ENCODE measurements around the gene DIDO1.

DIDO1 gene

DNA sequence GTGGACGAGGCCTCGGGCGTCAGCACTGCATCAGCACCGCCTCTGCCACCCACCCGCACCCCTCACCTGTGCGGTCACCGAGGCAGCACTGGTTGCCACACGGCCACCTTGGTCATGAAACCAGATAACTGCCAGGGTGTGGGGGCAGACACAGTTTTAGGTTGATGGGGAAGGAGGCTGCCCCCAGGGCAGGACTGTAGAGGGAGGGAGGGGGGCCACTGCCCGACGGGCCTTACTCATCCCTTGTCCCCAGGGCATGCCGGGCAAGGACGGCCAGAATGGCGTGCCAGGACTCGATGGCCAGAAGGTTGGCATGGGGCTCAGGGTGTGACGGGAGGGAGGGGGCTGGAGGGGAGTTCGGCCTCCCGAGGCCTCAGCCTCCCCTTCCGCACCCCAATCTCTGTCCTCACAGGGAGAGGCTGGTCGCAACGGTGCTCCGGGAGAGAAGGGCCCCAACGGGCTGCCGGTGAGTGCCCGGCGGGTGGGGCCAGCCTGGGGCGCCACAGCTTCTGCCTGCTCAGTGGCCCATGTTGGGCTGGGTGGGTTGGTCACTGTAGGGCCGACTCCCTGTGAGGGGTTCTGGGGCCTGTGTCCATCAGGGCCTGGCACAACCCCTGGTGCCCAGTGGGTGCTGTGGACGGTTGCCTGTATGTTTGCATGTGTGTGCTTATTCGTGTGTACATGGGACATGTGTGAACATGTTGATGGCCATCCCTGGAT is 97.6 kb downstream of the DIDO1 start:
- TF ChIP-seq RAD21 (IDR thresholded peaks at IDR 0.05; ENCODE audit: low read depth) (no peak), TAF1 (IDR thresholded peaks at IDR 0.05; ENCODE audit: low read depth) (no peak), CREB1 (IDR thresholded peaks at IDR 0.05; ENCODE audit: low read depth) (no peak), TEAD4 (IDR thresholded peaks at IDR 0.05) (no peak), EGR1 (IDR thresholded peaks at IDR 0.05) (no peak), ZBTB7A (IDR thresholded peaks at IDR 0.05; ENCODE audit: low read depth) (no peak), TCF12 (IDR thresholded peaks at IDR 0.05; ENCODE audit: low read depth) (no peak), CEBPB (IDR thresholded peaks at IDR 0.05) (no peak), FOXM1 (IDR thresholded peaks at IDR 0.05; ENCODE audit: borderline replicate concordance, low read depth) (no peak), YY1 (IDR thresholded peaks at IDR 0.05; ENCODE audit: low read depth) (no peak), EP300 (IDR thresholded peaks at IDR 0.05; ENCODE audit: borderline replicate concordance) (no peak), NFIC (IDR thresholded peaks at IDR 0.05) (no peak)
- TF ChIP-seq, protein P1, sequence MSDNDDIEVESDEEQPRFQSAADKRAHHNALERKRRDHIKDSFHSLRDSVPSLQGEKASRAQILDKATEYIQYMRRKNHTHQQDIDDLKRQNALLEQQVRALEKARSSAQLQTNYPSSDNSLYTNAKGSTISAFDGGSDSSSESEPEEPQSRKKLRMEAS (IDR thresholded peaks at IDR 0.05), result no peak
- TF ChIP-seq, protein P2, sequence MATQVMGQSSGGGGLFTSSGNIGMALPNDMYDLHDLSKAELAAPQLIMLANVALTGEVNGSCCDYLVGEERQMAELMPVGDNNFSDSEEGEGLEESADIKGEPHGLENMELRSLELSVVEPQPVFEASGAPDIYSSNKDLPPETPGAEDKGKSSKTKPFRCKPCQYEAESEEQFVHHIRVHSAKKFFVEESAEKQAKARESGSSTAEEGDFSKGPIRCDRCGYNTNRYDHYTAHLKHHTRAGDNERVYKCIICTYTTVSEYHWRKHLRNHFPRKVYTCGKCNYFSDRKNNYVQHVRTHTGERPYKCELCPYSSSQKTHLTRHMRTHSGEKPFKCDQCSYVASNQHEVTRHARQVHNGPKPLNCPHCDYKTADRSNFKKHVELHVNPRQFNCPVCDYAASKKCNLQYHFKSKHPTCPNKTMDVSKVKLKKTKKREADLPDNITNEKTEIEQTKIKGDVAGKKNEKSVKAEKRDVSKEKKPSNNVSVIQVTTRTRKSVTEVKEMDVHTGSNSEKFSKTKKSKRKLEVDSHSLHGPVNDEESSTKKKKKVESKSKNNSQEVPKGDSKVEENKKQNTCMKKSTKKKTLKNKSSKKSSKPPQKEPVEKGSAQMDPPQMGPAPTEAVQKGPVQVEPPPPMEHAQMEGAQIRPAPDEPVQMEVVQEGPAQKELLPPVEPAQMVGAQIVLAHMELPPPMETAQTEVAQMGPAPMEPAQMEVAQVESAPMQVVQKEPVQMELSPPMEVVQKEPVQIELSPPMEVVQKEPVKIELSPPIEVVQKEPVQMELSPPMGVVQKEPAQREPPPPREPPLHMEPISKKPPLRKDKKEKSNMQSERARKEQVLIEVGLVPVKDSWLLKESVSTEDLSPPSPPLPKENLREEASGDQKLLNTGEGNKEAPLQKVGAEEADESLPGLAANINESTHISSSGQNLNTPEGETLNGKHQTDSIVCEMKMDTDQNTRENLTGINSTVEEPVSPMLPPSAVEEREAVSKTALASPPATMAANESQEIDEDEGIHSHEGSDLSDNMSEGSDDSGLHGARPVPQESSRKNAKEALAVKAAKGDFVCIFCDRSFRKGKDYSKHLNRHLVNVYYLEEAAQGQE (IDR thresholded peaks at IDR 0.05; ENCODE audit: low read depth), result no peak
- TF ChIP-seq, protein P3, sequence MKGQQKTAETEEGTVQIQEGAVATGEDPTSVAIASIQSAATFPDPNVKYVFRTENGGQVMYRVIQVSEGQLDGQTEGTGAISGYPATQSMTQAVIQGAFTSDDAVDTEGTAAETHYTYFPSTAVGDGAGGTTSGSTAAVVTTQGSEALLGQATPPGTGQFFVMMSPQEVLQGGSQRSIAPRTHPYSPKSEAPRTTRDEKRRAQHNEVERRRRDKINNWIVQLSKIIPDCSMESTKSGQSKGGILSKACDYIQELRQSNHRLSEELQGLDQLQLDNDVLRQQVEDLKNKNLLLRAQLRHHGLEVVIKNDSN (IDR thresholded peaks at IDR 0.05), result no peak

DNA sequence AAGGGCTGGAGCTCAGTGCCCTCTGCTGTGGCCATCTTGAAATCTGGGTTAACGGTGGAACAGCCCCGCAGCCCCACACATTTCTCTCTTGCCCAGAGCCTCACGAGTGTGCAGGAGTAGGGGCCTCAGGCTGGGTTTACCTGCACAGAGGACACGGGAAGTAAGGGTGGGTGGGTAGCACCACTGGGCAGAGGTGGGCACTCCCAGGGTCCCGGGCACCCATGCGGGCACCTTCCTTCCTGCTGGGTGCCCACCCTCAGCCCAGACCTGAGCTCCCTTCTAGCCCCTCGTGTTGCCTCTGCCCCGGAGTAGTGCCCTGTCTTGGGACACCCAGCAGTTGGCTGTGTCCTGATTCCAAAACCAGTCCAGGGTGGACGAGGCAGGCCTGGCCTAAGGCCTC is 98.3 kb downstream of the DIDO1 start:
- TF ChIP-seq TCF12 (IDR thresholded peaks at IDR 0.05; ENCODE audit: low read depth), result no peak
- TF ChIP-seq CREB1 (IDR thresholded peaks at IDR 0.05; ENCODE audit: low read depth), result no peak
- no peak for TF ChIP-seq EP300 (IDR thresholded peaks at IDR 0.05; ENCODE audit: borderline replicate concordance)
- TF ChIP-seq EGR1 (IDR thresholded peaks at IDR 0.05), result no peak
- TF ChIP-seq, protein P1 (IDR thresholded peaks at IDR 0.05), result no peak
- TF ChIP-seq, protein P2 (IDR thresholded peaks at IDR 0.05; ENCODE audit: low read depth), result no peak
- TF ChIP-seq FOXM1 (IDR thresholded peaks at IDR 0.05; ENCODE audit: borderline replicate concordance, low read depth), result no peak
- no peak for TF ChIP-seq ZBTB7A (IDR thresholded peaks at IDR 0.05; ENCODE audit: low read depth)
- TF ChIP-seq, protein P3 (IDR thresholded peaks at IDR 0.05), result no peak
- no peak for TF ChIP-seq TEAD4 (IDR thresholded peaks at IDR 0.05)
- TF ChIP-seq NFIC (IDR thresholded peaks at IDR 0.05), result no peak
- TF ChIP-seq YY1 (IDR thresholded peaks at IDR 0.05; ENCODE audit: low read depth), result no peak
- TF ChIP-seq RAD21 (IDR thresholded peaks at IDR 0.05; ENCODE audit: low read depth), result no peak
- TF ChIP-seq CEBPB (IDR thresholded peaks at IDR 0.05), result no peak
- no peak for TF ChIP-seq TAF1 (IDR thresholded peaks at IDR 0.05; ENCODE audit: low read depth)

Measured in Ishikawa (cell line).